HEK293T (cell line): ENCODE measurements around the gene LYRM4.

Source experiments
- CTCF ChIA-PET: fragments of 350-600 bp; formaldehyde crosslinking; extraction: SDS; loops from one replicate; lab custom pipeline; 2021; ENCODE audit warnings: antibody characterized with exemption, inconsistent platforms; lab: Yijun Ruan, JAX
- POLR2A ChIA-PET: fragments of 350-600 bp; formaldehyde crosslinking; extraction: SDS; loops from one replicate; lab custom pipeline; 2020; ENCODE audit warnings: antibody characterized with exemption, inconsistent platforms; lab: Yijun Ruan, JAX
- DNase-seq: peaks from one replicate; pipeline ENCODE4 v3.0.0; 2012; ENCODE audit warnings: mixed read lengths; ENCODE audit errors: extremely low spot score
- ARNT ChIP-seq: fragments of 450-650 bp; IDR thresholded peaks from 2 replicates; pipeline ENCODE4 v1.6.1; 2017; ENCODE audit warnings: mild to moderate bottlenecking
- BHLHE40 ChIP-seq: fragments of 450-650 bp; IDR thresholded peaks from 2 replicates; pipeline ENCODE4 v1.6.1; 2016; ENCODE audit warnings: mild to moderate bottlenecking, moderate library complexity, borderline replicate concordance
- CTBP1 ChIP-seq: fragments of 450-650 bp; IDR thresholded peaks from 2 replicates; pipeline ENCODE4 v1.6.1; 2016; ENCODE audit warnings: borderline replicate concordance
- ELF4 ChIP-seq: fragments of 450-650 bp; IDR thresholded peaks from 2 replicates; pipeline ENCODE4 v1.6.1; 2017; ENCODE audit warnings: antibody characterized with exemption
- FOXA1 ChIP-seq: fragments of 450-650 bp; IDR thresholded peaks from 2 replicates; pipeline ENCODE4 v1.6.1; 2016; ENCODE audit warnings: mild to moderate bottlenecking
- FOXK2 ChIP-seq: fragments of 450-650 bp; IDR thresholded peaks from 2 replicates; pipeline ENCODE4 v1.6.1; 2016; ENCODE audit warnings: mild to moderate bottlenecking
- FOXM1 ChIP-seq: fragments of 450-650 bp; IDR thresholded peaks from 2 replicates; pipeline ENCODE4 v1.6.1; 2017; ENCODE audit warnings: mild to moderate bottlenecking, borderline replicate concordance
- HDGF ChIP-seq: fragments of 450-650 bp; IDR thresholded peaks from 2 replicates; pipeline ENCODE4 v1.6.1; 2017; ENCODE audit warnings: antibody characterized with exemption, borderline replicate concordance
- L3MBTL2 ChIP-seq: fragments of 450-650 bp; conservative IDR thresholded peaks from 2 replicates; pipeline ENCODE4 v1.6.1; 2016; ENCODE audit warnings: mild to moderate bottlenecking
- LEF1 ChIP-seq: fragments of 450-650 bp; IDR thresholded peaks from 2 replicates; pipeline ENCODE4 v1.6.1; 2017; ENCODE audit warnings: mild to moderate bottlenecking, borderline replicate concordance
- NFRKB ChIP-seq: fragments of 450-650 bp; IDR thresholded peaks from 2 replicates; pipeline ENCODE4 v1.6.1; 2016; ENCODE audit warnings: mild to moderate bottlenecking, moderate library complexity
- SP1 ChIP-seq: fragments of 450-650 bp; IDR thresholded peaks from 2 replicates; pipeline ENCODE4 v1.6.1; 2017
- SUZ12 ChIP-seq: fragments of 450-650 bp; IDR thresholded peaks from 2 replicates; pipeline ENCODE4 v1.6.1; 2016; ENCODE audit warnings: mild to moderate bottlenecking
- TARDBP ChIP-seq: fragments of 450-650 bp; IDR thresholded peaks from 2 replicates; pipeline ENCODE4 v1.6.1; 2016
- ZNF384 ChIP-seq: fragments of 450-650 bp; IDR thresholded peaks from 2 replicates; pipeline ENCODE4 v1.6.1; 2016
- TF ChIP-seq, protein P1 (sequence below): fragments of 450-650 bp; IDR thresholded peaks from 2 replicates; pipeline ENCODE4 v1.6.1; 2016

LYRM4 gene

DNA sequence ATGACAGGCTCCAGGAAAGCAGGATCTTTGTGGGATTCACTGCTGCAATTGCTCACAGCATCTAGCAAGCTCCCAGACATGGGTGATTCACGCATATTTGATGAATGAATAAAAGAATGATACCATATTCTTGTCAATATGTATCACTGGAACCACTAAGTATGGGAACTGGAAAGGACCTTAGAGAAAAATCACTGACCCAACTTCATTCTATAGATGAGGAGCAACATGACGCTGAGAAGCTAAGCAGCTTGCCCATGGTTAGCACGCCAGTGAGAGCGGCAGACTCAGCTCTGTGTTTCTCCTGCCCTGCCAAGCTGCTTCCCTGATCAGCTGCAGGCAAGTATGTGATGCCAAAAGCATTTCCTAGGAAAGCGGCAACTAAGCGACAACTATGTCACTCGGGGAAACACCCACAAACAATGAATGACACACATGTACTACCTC is 108.8 kb downstream of the LYRM4 start:
- no peak for TF ChIP-seq ARNT
- TF ChIP-seq CTBP1, result no peak
- TF ChIP-seq FOXM1, result no peak
- TF ChIP-seq SP1, result no peak
- no peak for TF ChIP-seq FOXA1
- ChIA-PET CTCF (no interaction called here), POLR2A (no interaction called here)
- DNase-seq, result no peak

DNA sequence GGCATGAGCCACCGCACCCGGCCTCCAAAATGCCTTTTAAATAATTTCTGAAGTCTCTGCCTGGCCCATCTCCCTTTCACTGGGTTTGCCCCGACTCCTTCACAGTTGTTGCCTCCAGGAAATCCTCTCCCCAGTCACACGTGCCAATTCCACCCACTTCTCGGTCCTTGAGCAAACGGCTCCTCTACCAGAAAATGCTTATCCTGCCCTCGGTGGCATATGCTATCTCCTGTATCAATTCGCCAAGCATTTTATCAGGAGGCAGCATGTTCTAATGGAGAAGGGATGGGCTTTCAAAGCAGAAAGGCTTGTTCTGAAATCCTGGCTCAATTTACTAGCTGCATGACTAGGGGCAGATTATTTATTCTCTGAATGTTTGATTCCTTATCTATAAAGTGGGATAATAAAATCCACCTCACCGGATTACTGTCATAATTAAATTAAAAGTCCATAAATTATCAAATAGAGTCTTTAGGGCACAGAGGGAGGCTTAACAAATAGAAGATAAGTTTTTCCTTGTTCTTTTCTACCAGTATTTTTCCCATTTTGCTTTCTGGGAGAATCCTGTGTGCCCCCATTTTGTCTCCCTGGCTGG is 109.3 kb downstream of the LYRM4 start:
- POLR2A ChIA-PET, result no interaction called here
- CTCF ChIA-PET, result no interaction called here

DNA sequence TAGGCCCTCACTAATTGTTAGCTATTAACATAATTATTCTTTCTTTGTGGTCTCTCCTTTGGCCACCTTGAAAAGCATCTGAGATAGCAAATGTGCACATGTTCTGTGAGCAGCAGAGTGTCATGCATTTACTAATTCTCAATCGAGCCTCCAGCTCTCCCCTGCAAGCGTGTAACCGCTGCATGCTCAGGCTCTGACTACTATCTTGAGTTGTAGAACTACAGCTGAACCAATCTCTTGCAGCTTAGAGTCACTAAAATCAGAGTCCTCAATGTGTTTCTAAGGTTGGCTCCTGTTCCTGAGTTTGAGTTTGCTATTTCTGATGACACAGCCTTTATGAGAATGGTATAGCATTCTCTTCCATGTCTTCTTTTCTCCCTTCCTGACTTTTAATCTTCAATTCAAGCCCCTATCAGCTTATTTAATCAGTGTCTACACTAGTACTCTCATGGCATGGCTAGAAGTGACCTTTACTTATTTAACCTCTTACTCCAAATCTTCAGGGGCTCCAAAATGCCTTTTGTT is 110.1 kb downstream of the LYRM4 start:
- TF ChIP-seq, protein P1, sequence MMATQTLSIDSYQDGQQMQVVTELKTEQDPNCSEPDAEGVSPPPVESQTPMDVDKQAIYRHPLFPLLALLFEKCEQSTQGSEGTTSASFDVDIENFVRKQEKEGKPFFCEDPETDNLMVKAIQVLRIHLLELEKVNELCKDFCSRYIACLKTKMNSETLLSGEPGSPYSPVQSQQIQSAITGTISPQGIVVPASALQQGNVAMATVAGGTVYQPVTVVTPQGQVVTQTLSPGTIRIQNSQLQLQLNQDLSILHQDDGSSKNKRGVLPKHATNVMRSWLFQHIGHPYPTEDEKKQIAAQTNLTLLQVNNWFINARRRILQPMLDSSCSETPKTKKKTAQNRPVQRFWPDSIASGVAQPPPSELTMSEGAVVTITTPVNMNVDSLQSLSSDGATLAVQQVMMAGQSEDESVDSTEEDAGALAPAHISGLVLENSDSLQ, result no peak
- TF ChIP-seq HDGF (no peak), ZNF384 (no peak), ELF4 (no peak), FOXK2 (no peak), BHLHE40 (no peak), LEF1 (no peak), NFRKB (no peak), TARDBP (no peak), FOXM1 (no peak), CTBP1 (no peak), FOXA1 (no peak), SP1 (no peak), L3MBTL2 (no peak), SUZ12 (no peak), ARNT (no peak)
- ChIA-PET POLR2A (no interaction called here), CTCF (no interaction called here)
- no peak for DNase-seq

More for the DNA sequence above, 109.3 kb downstream of the LYRM4 start:
- TF ChIP-seq ZNF384 (no peak), CTBP1 (no peak), FOXA1 (no peak), HDGF (no peak)
- no peak for DNase-seq

DNA sequence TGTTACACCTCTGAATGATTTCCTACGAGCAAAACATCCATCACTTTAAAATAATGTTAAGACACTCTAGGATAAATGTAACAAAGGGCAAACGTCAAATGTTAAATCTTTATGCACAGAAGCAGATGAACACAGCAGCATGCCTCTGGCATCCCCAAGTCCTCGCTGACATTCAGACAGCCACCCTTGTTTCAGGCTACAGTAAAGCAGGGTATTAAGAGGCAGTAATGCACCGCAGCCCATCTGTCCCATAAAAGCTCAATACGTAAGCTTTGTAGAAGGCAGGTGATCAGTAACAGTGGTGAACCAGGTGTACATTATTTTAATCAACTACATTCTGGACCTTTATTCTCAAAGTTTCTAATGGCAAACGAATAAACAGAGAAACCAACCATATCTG is 110.9 kb downstream of the LYRM4 start:
- TF ChIP-seq FOXK2 (no peak), CTBP1 (no peak), FOXA1 (no peak), NFRKB (no peak), ELF4 (no peak), HDGF (no peak), BHLHE40 (no peak), LEF1 (no peak), TARDBP (no peak), L3MBTL2 (no peak), ZNF384 (no peak)
- TF ChIP-seq, protein P1, result no peak
- no peak for DNase-seq
- ChIA-PET POLR2A (no interaction called here), CTCF (no interaction called here)

DNA sequence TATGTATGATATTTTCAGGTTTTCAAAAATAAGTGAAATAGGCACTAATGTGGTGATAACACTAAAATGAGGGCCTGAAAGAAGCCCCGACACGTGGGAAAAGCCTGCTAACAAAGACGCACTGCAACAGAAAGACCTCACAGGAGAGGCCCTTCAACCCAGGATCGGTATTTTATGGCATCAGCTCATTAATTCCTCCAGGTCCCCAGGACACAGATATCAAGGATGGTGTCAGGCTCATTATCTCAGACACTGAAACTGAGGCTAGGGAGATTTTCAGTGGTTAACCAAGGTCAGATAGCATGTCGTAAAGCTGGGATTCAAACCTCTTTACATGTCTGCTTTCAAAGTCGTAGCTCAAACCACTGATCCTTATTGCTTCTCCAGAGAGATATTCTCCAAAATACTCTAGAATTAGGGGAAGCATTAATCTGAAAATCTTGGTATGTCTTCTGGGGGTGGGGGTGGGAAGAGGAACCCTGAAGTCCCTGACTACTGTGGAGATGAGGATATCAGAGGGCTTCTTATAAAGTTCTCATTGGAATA is 111.5 kb downstream of the LYRM4 start:
- CTCF ChIA-PET, result no interaction called here
- DNase-seq, result no peak
- POLR2A ChIA-PET, result no interaction called here
- no peak for TF ChIP-seq SUZ12
- TF ChIP-seq BHLHE40, result no peak
- no peak for TF ChIP-seq FOXA1
- no peak for TF ChIP-seq FOXK2
- TF ChIP-seq ARNT, result no peak
- TF ChIP-seq L3MBTL2, result no peak
- no peak for TF ChIP-seq TARDBP
- no peak for TF ChIP-seq LEF1
- no peak for TF ChIP-seq ELF4
- no peak for TF ChIP-seq NFRKB
- TF ChIP-seq CTBP1, result no peak
- no peak for TF ChIP-seq HDGF
- TF ChIP-seq SP1, result no peak
- no peak for TF ChIP-seq FOXM1
- TF ChIP-seq, protein P1, result no peak
- TF ChIP-seq ZNF384, result no peak

DNA sequence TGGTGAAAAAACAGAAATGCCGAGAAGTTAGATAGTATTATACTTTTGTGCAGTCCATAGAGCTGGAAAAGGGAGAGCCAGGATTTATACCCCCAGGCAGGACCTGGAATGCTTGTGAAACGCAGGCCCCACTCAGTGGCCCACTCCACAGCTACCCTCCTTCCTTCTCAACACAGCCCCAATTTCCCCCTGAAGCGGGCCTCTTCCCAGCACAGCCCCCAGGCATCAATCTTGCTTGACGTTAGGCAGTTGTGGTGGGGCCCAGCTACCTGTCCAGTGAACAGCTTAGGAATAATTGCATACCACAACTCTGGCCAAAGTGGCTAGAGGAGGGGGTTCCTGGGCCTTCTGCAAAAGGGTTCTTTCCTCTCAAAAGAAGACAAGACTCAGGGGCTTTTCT is 114.4 kb downstream of the LYRM4 start:
- no peak for DNase-seq
- ChIA-PET POLR2A (no interaction called here), CTCF (no interaction called here)
- TF ChIP-seq FOXM1, result no peak
- TF ChIP-seq BHLHE40, result no peak
- no peak for TF ChIP-seq SUZ12
- TF ChIP-seq FOXK2, result no peak
- TF ChIP-seq TARDBP, result no peak
- TF ChIP-seq ARNT, result no peak
- no peak for TF ChIP-seq CTBP1
- no peak for TF ChIP-seq L3MBTL2
- TF ChIP-seq SP1, result no peak
- TF ChIP-seq, protein P1, result no peak
- no peak for TF ChIP-seq FOXA1
- TF ChIP-seq ZNF384, result no peak
- no peak for TF ChIP-seq NFRKB
- no peak for TF ChIP-seq ELF4
- TF ChIP-seq LEF1, result no peak
- no peak for TF ChIP-seq HDGF
